Osteocyte (in vitro differentiated cells): ENCODE results near the gene ITPRIP. TPM values are rescaled to one million over a fixed set of nuclear protein-coding genes. Genes with fewer than 3 reads are reported as not detected.
A peak's percentile ranks its signal among the peaks of the same experiment; 100 is the strongest.

Experiments
- DNase-seq: peaks from one replicate; pipeline ENCODE4 v3.0.0; 2021; ENCODE audit warnings: mixed read lengths; ENCODE audit not compliant: unreplicated experiment; ENCODE audit errors: extremely low spot score
- H3K27ac Mint-ChIP-seq: one replicate; pipeline ENCODE4 v1.8.0; 2021; ENCODE audit warnings: mild to moderate bottlenecking, mixed read lengths; ENCODE audit not compliant: unreplicated experiment
- H3K27me3 Mint-ChIP-seq: one replicate; pipeline ENCODE4 v1.8.0; 2021; ENCODE audit warnings: mixed read lengths; ENCODE audit not compliant: unreplicated experiment
- H3K36me3 Mint-ChIP-seq: one replicate; pipeline ENCODE4 v1.8.0; 2021; ENCODE audit warnings: mixed read lengths; ENCODE audit not compliant: unreplicated experiment
- H3K4me1 Mint-ChIP-seq: one replicate; pipeline ENCODE4 v1.8.0; 2021; ENCODE audit warnings: mixed read lengths; ENCODE audit not compliant: unreplicated experiment
- H3K4me3 Mint-ChIP-seq: one replicate; pipeline ENCODE4 v1.8.0; 2021; ENCODE audit warnings: mild to moderate bottlenecking, moderate library complexity, mixed read lengths; ENCODE audit not compliant: unreplicated experiment
- H3K9me3 Mint-ChIP-seq: one replicate; pipeline ENCODE4 v1.8.0; 2021; ENCODE audit warnings: mixed read lengths; ENCODE audit not compliant: unreplicated experiment
- CTCF ChIP-seq: fragments of 200-600 bp; sonication (generic); IDR thresholded peaks from 2 replicates; pipeline ENCODE4 v1.5.0; 2021; ENCODE audit warnings: antibody characterized with exemption, mild to moderate bottlenecking, moderate library complexity
- total RNA-seq: library from RNA; stranded (reverse); gene quantifications from 2 replicates; pipeline ENCODE4 v1.2.1, GENCODE V29; 2021

Gene ITPRIP
- total RNA-seq, 1 donor from 2014 or later: 17.5 TPM

- Mint-ChIP-seq H3K27me3 (no peaks in the 10 kb centered on the region), H3K27ac (no peak overlapping the region), H3K4me1 (peaks cover 61% of the 10 kb centered on the region), H3K36me3 (peaks cover 4% of the 10 kb centered on the region), H3K9me3 (no peaks in the 10 kb centered on the region), H3K4me3 (no peak overlapping the region)
- no peak for TF ChIP-seq CTCF
- DNase-seq: no peak
Observed at GRCh38 chr10:104318326-104318725, 19.9 kb downstream of the ITPRIP start.

GRCh38 chr10:104317726-104318299 is 20.5 kb downstream of the ITPRIP start:
- Mint-ChIP-seq H3K4me1 (peaks cover 57% of the 10 kb centered on the region), H3K27me3 (no peaks in the 10 kb centered on the region), H3K4me3 (no peak overlapping the region), H3K9me3 (no peaks in the 10 kb centered on the region), H3K36me3 (peaks cover 9% of the 10 kb centered on the region), H3K27ac (peak overlapping the region; percentile 66)
- no peak for TF ChIP-seq CTCF
- DNase-seq: no peak

DNA sequence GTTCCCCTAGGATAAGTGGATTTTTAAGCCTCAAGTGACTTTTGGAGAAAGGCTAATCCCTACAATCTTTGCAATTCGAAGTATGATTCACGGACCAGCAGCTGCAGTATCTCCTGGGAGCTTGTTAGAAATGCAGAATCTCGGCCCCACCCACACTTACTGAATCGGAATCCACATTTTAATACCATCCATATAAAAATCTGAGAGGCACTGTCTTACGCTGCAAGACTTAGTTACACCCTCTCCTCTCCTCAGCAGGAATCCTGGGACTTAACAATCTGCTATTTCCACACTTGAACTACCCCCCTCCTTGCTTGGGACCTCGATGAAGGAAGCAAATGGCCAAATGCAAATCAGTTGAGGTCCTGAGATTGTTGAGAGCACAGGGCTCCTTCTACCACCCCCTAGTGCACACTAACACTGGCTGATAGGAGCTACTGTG is 21.0 kb downstream of the ITPRIP start:
- Mint-ChIP-seq H3K4me3 (no peak overlapping the region), H3K4me1 (peaks cover 57% of the 10 kb centered on the region), H3K36me3 (peaks cover 14% of the 10 kb centered on the region), H3K27ac (peak overlapping the region; percentile 66), H3K9me3 (no peaks in the 10 kb centered on the region), H3K27me3 (no peaks in the 10 kb centered on the region)
- DNase-seq: no peak
- TF ChIP-seq CTCF: no peak

DNA sequence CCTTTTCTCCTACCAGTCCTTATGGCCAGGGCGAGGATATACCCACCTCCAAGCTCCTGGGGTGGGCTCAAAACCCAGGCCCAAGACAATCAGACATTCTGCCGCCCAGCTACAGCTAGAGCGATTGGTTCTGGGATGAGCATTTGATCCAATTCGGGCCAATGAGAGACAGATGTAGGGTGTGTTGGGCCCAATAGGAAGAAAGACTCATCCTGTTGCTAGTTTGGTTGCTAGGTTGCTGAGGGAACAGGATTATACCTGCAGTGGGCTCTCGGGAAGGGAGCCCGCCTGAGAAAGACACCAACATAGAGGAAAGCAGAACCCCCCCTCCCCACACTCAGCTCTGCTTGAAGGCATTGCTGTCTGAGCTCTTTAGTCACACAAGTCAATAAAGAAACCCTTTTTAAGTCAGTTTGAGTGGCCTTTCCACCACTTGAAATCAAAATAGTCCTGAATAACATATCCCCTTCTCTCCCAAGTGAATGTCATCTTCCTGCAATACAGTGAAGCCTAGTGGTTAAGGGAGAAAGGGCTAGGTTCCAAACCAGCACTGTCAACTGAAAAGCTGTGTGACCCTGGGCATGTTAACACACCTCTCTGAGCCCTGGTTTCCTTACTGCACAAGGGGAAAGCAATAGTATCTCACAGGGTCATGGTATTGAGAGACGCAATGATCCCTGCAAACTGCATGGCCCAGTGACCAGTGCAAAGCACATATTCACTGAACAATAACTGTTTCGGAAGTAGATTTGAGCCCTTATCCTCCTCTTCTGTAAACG is 21.8 kb downstream of the ITPRIP start:
- no peak for TF ChIP-seq CTCF
- no peak for DNase-seq
- Mint-ChIP-seq H3K4me1 (peaks cover 59% of the 10 kb centered on the region), H3K4me3 (no peak overlapping the region), H3K27me3 (no peaks in the 10 kb centered on the region), H3K27ac (peak overlapping the region; percentile 66), H3K9me3 (no peaks in the 10 kb centered on the region), H3K36me3 (peaks cover 18% of the 10 kb centered on the region)

- no peaks in the 10 kb centered on the region for H3K9me3 Mint-ChIP-seq
- H3K27me3 Mint-ChIP-seq: no peaks in the 10 kb centered on the region
- no peak overlapping the region for H3K27ac Mint-ChIP-seq
- no peak for DNase-seq
- peaks cover 18% of the 10 kb centered on the region for H3K36me3 Mint-ChIP-seq
- peaks cover 64% of the 10 kb centered on the region for H3K4me1 Mint-ChIP-seq
- H3K4me3 Mint-ChIP-seq: no peak overlapping the region
- no peak for TF ChIP-seq CTCF
Observed at GRCh38 chr10:104315486-104315921, 22.8 kb downstream of the ITPRIP start.
